B cell (primary cell): ENCODE data around the gene CHST11.

Experiments used
- CTCF ChIP-seq: fragments of 200-600 bp; IDR thresholded peaks from one replicate; pipeline ENCODE4 v1.8.0; 2022; ENCODE audit warnings: antibody characterized with exemption, mild to moderate bottlenecking
- EZH2 ChIP-seq: IDR thresholded peaks from 2 replicates; pipeline ENCODE4 v1.6.1; 2012; ENCODE audit warnings: borderline replicate concordance, low read depth, mild to moderate bottlenecking, moderate library complexity, low read length; ENCODE audit not compliant: insufficient read depth, poor library complexity, severe bottlenecking

- no peak for TF ChIP-seq CTCF
- no peak for TF ChIP-seq EZH2
Measured at GRCh38 chr12:104748790-104749189, 292.0 kb downstream of the CHST11 start.
